GM19238 (cell line): ENCODE results near the gene RASGRP4.
A peak's percentile ranks its signal among the peaks of the same experiment; 100 is the strongest.

ENCODE experiments used
- DNase-seq: peaks from one replicate; pipeline ENCODE4 v3.0.0; 2011; ENCODE audit warnings: low spot score; ENCODE audit not compliant: insufficient read length

RASGRP4 gene

GRCh38 chr19:38389957-38390924 is 35.8 kb downstream of the RASGRP4 start:
- no peak for DNase-seq

- DNase-seq = no peak
Measured at GRCh38 chr19:38389101-38389925, 36.7 kb downstream of the RASGRP4 start.

DNA sequence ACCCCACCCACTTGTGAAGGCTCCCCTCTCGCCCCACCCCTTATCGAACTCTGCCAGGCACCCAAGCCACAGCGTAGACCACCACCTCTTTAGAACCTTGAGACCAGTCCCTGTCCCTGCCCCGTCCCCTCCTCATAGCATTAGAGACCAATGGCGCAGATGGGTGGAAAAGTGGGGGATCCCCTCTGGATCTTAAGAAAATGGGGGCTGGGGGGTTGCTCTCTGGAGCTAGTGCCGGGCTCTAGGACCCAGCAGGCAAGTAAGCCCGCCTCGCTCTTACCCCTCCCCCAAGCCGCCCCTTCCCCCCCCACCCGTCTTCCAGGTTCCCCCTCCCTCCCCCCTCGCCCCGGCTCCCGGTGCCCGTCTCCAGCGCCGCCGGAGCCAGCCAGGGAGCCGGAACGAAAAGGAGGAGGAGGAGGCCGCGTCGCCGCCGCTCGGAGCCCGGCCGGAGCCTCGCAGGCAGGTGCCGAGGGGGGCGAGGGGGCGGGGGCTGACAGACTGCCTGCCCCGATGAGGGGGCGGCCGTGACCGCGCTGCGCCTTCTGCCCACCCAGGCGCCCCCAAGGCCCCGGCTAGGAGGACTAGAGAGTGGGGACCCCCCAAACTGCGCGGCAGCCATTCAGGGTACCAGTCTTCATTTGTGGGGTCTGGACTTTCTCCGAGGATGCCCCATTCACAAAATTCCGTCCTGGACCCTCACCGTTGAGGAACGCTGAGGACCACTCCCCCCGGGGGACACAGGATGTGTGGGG is 37.5 kb downstream of the RASGRP4 start, which contains the start of gene SPRED3:
SPRED3 (plus strand) TSS at position 349 of the 752 bp plus-strand sequence. CDS start 1,606 bp downstream, outside the sequence.
- DNase-seq = no peak

DNA sequence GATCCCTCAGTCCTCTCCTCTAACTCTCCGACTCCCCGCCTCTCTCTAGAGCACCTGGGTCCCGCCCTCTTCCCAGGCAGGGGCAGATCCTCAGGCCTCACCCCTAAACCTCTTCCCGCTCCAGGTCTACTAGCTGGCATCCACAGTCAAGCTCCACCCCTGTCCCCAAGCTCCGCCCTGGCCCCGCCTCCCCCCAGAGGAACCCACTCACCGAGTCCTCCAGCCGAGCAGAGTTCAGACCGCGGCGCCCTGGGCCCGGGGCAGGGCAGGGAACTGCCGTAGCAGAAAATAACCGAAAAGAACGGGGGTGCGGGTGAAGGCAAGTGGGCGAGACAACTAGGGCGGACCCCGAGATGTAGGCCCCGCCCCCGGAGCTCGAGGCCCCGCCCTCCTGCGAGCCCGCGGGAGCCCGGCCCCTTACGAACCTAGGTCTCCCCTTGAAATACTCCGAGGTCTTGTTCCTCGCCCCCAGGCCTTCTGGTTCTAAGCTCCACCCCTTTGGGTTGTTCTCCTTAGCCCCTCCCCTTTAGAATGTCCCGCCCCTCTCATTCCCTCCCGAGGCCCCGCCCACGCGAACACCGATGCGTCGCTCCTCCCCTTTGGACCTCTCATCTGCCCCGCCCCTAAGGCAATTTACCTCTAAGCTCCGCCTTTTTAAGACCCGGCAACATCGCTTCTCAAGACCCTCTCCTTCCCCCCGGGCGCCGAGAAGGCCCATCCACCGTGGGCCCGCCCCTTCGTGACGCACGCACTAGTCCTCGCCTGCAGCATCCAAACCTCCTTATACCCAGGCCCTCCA is 38.3 kb downstream of the RASGRP4 start, which contains the start of gene GGN:
GGN (minus strand) TSS at position 485 of the 799 bp plus-strand sequence. CDS start 773 bp downstream, outside the sequence.
- DNase-seq = peak; percentile 85

- DNase-seq = no peak
Measured at GRCh38 chr19:38386971-38387549, 39.0 kb downstream of the RASGRP4 start.

DNA sequence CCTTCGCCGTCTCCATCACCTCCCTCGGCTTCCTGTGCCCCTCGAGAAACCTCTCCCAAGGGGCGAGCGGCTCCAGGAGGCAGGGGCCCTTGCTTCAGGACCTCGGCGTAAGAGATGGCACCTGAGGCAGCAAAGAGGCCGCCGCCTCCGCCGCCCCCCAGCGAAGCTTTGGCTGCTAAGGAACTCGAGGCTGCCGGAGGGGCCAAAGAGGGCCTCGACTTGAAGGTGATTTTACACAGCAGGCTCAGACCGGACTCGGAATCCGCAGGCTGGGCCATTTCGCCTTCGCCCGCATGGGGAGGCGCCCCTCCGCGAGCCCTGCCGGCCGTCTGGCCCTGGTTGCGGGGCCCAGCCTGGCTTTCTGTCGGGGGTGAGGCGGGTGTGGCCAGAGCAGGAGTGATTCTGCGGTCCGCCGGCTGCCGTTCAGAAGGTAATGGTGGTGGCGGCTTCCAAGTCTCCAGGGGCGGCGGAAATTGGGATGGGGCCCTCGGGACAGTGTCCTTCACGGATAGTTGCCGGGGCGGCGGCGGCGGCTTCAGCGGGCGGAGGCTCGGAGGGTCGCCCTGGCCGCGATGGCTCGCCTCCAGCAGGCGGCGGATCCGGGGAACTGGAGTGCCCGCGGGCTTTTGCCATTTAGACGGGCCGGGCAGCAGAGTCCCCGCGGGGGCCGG is 39.6 kb downstream of the RASGRP4 start:
- DNase-seq = no peak

- no peak for DNase-seq
Measured at GRCh38 chr19:38385804-38386257, 40.2 kb downstream of the RASGRP4 start.

- no peak for DNase-seq
Measured at GRCh38 chr19:38385057-38385803, 40.8 kb downstream of the RASGRP4 start.

DNA sequence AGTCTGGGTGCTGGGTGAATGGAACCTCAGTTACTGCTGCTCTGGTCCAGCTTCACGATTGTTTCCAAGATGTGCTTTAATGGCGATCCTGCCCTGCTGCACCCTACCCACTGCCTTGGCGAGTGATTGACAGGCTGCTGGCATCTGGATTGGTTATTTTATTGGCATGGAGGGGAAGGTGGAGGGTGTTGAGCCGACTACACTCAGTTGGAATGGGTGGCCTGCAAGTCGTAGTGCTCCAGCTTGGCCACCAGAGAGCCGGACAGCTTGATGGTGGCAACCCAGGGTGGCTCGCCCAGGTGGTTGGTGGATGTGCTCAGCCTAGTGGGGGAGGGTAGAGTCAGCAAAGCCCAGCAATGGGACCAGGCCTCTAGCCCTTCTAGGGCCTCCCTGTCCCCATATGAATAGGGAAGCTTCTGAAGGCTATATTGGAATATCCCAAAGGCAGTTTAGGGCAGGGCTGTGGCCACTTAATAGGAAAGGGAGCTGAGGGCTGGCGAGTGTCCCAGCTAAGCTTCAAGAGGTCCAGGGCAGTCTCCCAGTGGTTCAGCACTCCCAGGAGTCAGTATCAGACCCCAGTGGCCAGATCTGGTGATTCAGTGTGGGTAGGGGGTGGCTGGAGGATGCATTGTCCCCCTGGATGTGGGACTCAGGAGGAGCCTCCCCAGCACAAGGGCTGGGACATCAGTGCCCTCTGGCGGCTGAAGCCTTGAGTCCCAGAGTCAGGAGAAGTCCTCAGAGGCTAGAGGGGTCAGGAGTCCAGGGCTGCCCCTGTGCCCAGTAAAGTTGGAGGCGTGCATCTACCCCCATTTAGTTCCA is 41.6 kb downstream of the RASGRP4 start:
- no peak for DNase-seq

DNA sequence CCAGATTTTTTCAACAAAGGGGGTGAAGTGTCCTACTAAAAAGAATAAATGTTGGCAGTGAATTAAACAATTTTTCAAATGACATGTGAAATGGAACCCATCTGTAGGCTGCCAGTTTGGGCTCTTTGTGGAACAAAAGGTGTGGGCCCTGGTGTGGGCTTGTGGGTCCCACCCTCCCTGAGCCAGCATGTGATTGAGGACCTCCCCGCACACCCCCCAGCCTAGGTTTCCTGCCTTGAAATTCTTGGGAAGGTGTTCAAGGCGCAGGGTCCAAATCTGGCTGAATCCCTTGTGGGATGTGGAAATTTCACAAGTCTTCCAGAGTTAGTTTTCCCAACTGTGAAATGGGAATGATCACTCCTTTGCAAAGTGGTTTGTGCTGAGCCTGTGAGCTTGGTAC is 42.3 kb downstream of the RASGRP4 start:
- no peak for DNase-seq

- no peak for DNase-seq
Measured at GRCh38 chr19:38383184-38383583, 42.8 kb downstream of the RASGRP4 start.

GRCh38 chr19:38381138-38381537 is 44.9 kb downstream of the RASGRP4 start:
- no peak for DNase-seq

DNA sequence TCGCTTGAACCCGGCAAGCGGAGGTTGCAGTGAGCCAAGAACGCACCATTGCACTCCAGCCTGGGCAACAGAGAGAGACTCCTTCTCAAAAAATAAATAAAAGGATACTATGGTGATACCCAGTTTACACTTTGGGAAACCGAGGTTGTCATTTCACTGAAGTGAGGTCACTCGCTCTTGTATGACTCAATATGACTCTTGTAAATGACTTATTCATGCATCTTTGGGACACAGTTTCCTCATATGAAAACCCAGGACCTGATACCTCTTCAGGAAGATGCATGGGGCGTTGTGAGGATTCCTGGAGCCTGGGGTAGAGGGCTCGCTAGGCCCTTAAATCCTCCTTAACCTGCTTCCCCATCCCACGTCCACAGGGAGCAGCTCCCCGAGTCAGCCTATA is 47.2 kb downstream of the RASGRP4 start:
- DNase-seq = no peak

- no peak for DNase-seq
Measured at GRCh38 chr19:38377052-38377451, 49.0 kb downstream of the RASGRP4 start.

DNA sequence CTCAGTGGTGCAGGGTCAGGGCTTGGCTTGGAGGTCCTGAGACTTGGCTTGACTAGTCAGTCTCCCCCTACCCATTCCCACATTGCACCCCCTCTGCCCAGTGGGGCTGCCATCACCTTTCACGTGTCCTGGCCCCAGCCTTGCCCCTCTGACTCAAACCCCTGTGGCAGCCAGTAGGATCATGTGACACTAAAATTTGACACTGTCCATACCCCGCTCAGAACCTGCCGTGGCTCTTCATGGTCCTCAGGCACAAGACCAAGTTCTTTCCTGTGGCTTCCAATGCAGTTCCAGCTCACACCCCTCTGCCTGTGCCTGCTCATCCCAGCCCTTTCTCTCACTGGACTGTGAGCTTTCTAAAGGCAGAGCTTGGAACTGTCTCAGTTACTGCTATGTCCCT is 49.4 kb downstream of the RASGRP4 start:
- no peak for DNase-seq

- DNase-seq = no peak
Measured at GRCh38 chr19:38375748-38376147, 50.3 kb downstream of the RASGRP4 start.

DNA sequence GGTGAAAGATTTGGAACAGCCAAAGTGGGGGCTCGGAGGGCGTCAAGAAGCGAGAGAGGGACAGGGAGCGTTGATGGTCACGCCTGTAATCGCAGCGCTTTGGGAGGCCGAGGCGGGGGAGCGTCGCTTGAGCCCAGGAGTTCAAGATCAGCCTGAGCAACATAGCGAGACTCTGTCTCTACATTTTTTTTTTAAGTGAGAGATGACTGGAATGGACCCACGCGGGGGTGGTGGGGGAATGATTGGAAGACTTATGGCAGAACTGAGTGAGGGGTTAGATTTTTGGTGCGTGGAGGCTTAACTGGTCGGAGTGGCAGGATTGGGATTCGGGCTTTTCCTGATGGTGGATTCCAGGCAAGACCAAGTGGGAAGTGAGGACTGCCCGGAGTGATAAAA is 50.9 kb downstream of the RASGRP4 start:
- DNase-seq = no peak
